K562 (cell line): Measurements from ENCODE around the gene TMPRSS11B. TPM values are rescaled to one million over a fixed set of nuclear protein-coding genes. Genes with fewer than 3 reads are reported as not detected.
A peak's percentile ranks its signal among the peaks of the same experiment; 100 is the strongest.

Experiments used
- ATAC-seq: fragments of 200-7000 bp; cut with Tn5 transposase; 3 replicates; pipeline ENCODE4 v1.9.1; 2020; ENCODE audit warnings: moderate library complexity
- BruUV-seq: library from RNA; stranded (reverse); fragments of 400-500 nt; replicated peaks from 2 replicates; lab custom pipeline; 2021; lab: Mats Ljungman, UMichigan
- CTCF ChIA-PET: fragments of 300-600 bp; formaldehyde crosslinking; extraction: SDS; loops from one replicate; lab custom pipeline; 2021; ENCODE audit warnings: low intra/inter-chr PET ratio; lab: Yijun Ruan, JAX
- POLR2A ChIA-PET: fragments of 300-600, 350-650 bp; sonication (Branson Sonifier 250); formaldehyde crosslinking; extraction: SDS; loops from one replicate; lab custom pipeline; 2021; ENCODE audit warnings: antibody characterized with exemption, inconsistent platforms; lab: Yijun Ruan, JAX
- DNase-seq, 4 experiments: peaks; one replicate each; pipeline versions ENCODE4 v3.0.0 to v3.0.0-alpha.2; 2011 to 2018; ENCODE audit warnings: low spot score in 3 of 4, mixed read lengths in 3 of 4; ENCODE audit errors: extremely low read depth in 1 of 4
- FAIRE-seq: peaks from 2 replicates; lab custom pipeline; 2011; peaks lifted over from hg19 to GRCh38; lab: Jason Lieb, UNC
- H2AFZ ChIP-seq: 2 replicates; pipeline ENCODE4 v1.6.0; 2011; ENCODE audit warnings: low read depth, low read length, control low read depth, inconsistent platforms
- H3K27ac ChIP-seq: fragments of 200-600 bp; 3 replicates; pipeline ENCODE4 v1.8.0; 2011; ENCODE audit warnings: low read depth, mild to moderate bottlenecking, control low read depth, inconsistent platforms, low read length, moderate library complexity, mixed read lengths; ENCODE audit errors: extremely low read depth
- H3K27me3 ChIP-seq, 2 experiments: fragments of 300-600 bp in 1 of 2; 2 replicates in 1 of 2; 3 replicates in 1 of 2; pipeline versions ENCODE4 v1.6.0 to v1.8.0; 2011; ENCODE audit warnings: inconsistent platforms in 2 of 2, low read length in 2 of 2, mild to moderate bottlenecking in 1 of 2, mixed read lengths in 1 of 2, moderate library complexity in 1 of 2; ENCODE audit not compliant: control insufficient read depth in 2 of 2, insufficient read depth in 2 of 2
- H3K36me3 ChIP-seq: fragments of 300-600 bp; 3 replicates; pipeline ENCODE4 v1.8.0; 2011; ENCODE audit warnings: mild to moderate bottlenecking, low read length, inconsistent platforms; ENCODE audit not compliant: control insufficient read depth, insufficient read depth
- H3K4me1 ChIP-seq, 2 experiments: fragments of 200-600 bp in 1 of 2; replicated peaks in 1 of 2; 2 replicates in 1 of 2; 3 replicates in 1 of 2; pipeline versions ENCODE4 v1.5.1 to v1.8.0; 2011; ENCODE audit warnings: inconsistent platforms in 2 of 2, low read length in 2 of 2, mild to moderate bottlenecking in 1 of 2, mixed read lengths in 1 of 2, moderate library complexity in 1 of 2; ENCODE audit not compliant: control insufficient read depth in 2 of 2, insufficient read depth in 2 of 2
- H3K4me2 ChIP-seq: 2 replicates; pipeline ENCODE4 v1.6.1; 2011; ENCODE audit warnings: low read length, control low read depth, inconsistent platforms, mixed read lengths; ENCODE audit not compliant: insufficient read depth
- H3K4me3 ChIP-seq: fragments of 200-600 bp; sonication (generic), shearing (Covaris generic); 2 replicates; pipeline ENCODE4 v1.5.1; 2016; ENCODE audit warnings: control low read depth, inconsistent platforms
- H3K79me2 ChIP-seq: fragments of 200-600 bp; 3 replicates; pipeline ENCODE4 v1.8.0; 2011; ENCODE audit warnings: low read length, inconsistent platforms; ENCODE audit not compliant: control insufficient read depth, insufficient read depth
- H3K9ac ChIP-seq, 2 experiments: 2 replicates each; pipeline versions ENCODE4 v1.6.0 to v1.6.1; 2011; ENCODE audit warnings: low read depth in 2 of 2, low read length in 2 of 2, control low read depth in 1 of 2, inconsistent platforms in 1 of 2, mild to moderate bottlenecking in 1 of 2, mixed read lengths in 1 of 2; ENCODE audit not compliant: insufficient read depth in 1 of 2
- H3K9me1 ChIP-seq: one replicate; pipeline ENCODE4 v1.6.0; 2011; ENCODE audit warnings: inconsistent platforms, mild to moderate bottlenecking, low read length, moderate library complexity; ENCODE audit not compliant: control insufficient read depth, insufficient read depth
- H3K9me3 ChIP-seq: replicated peaks from 2 replicates; pipeline ENCODE4 v1.5.1; 2011; ENCODE audit warnings: low read depth, low read length, inconsistent platforms; ENCODE audit not compliant: control insufficient read depth, insufficient read depth
- H4K20me1 ChIP-seq: replicated peaks from 2 replicates; pipeline ENCODE4 v1.6.1; 2011; ENCODE audit warnings: low read length, inconsistent platforms, mixed read lengths; ENCODE audit not compliant: control insufficient read depth, insufficient read depth
- ZNF778 ChIP-seq: fragments of 450-650 bp; formaldehyde crosslinking; IDR thresholded peaks from 2 replicates; pipeline ENCODE4 v1.4.0; 2020; ENCODE audit warnings: mild to moderate bottlenecking, moderate library complexity
- WGBS: fragments of 100-300 bp; shearing (Covaris generic); methylation state at CpG from one replicate; pipeline ENCODE4 v1.1.6; 2016; ENCODE audit warnings: low coverage, mixed read lengths; ENCODE audit not compliant: insufficient coverage; ENCODE audit errors: missing lambda C conversion rate; 5-methylcytosine and 5-hydroxymethylcytosine counted together
- in situ Hi-C: fragments of 300-500 bp; cut with MboI; formaldehyde crosslinking; loops from 4 replicates; pipeline ENCODE4 v1.15.0; 2018; ENCODE audit warnings: inconsistent platforms, mixed read lengths
- intact Hi-C: fragments of 100-400 bp; cut with micrococcal nuclease; formaldehyde crosslinking; loops from 2 replicates; pipeline ENCODE4 v1.14.2; 2022
- polyA plus RNA-seq, 8 experiments: library from polyadenylated mRNA; depleted of rRNA in 4 of 8; stranded (reverse) in 5 of 8; unstranded in 3 of 8; fragments of >200 nt; fragmentation: Nextera tagmentation in 2 of 8; fragmentation: Illumina TruSeq in 1 of 8; extraction: Ambion mirVana in 2 of 8; extraction: Trizol in 1 of 8; gene quantifications; 2 replicates each; pipeline versions ENCODE4 v1.2.1 to v1.2.3, GENCODE V29; 2011 to 2014; ENCODE audit warnings: inconsistent platforms in 1 of 8, missing spikeins in 1 of 8
- total RNA-seq, 7 experiments: library from RNA; depleted of rRNA in 6 of 7; stranded (reverse); fragments of >200 nt in 6 of 7; fragmentation: Illumina TruSeq in 2 of 7; extraction: Trizol in 2 of 7; gene quantifications; 2 replicates each; pipeline versions ENCODE4 v1.2.1 to v1.2.3, GENCODE V29; 2011 to 2021; ENCODE audit warnings: low replicate concordance in 1 of 7
- TF ChIP-seq, protein P1 (sequence below): sonication (generic); formaldehyde crosslinking; IDR thresholded peaks from 2 replicates; pipeline ENCODE4 v1.8.1; 2023; ENCODE audit warnings: mild to moderate bottlenecking, missing genetic modification reagents
- TF ChIP-seq, protein P2 (sequence below): sonication (generic); formaldehyde crosslinking; IDR thresholded peaks from 2 replicates; pipeline ENCODE4 v1.8.1; 2023; ENCODE audit warnings: mild to moderate bottlenecking, missing genetic modification reagents

Gene TMPRSS11B
- total and polyA plus RNA-seq, 9 of the 15 experiments (the other 6 are each of a cell fraction or from before 2014, with no cell fraction given): 0.03 to 0.07 TPM; not detected in 7

DNA sequence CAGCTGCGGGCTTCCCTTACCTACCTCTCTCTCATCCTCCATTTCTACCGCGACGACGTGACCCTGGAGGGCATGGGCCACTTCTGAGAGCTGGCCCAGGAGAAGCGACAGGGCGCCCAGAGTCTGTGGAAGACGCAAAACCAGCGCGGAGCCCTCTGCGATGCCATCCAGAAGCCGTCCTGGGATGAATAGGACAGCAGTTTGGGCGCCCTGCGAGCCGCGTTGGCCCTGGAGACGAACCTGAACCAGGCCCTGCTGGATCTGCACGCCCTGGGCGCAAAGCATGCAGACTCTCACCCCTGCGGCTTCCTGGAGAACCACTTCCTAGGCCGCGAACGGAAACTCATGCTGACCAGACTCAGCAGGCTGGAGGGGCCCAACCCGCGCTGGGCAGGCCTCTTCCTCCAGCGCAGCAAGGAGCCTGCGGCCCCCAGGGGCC, 63.1 kb downstream of the TMPRSS11B start:
- ChIA-PET POLR2A (no interaction called here), CTCF (no interaction called here)
- Histone ChIP-seq H3K27ac (no peak overlapping the region), H2AFZ (no peak overlapping the region; the same call in 1 of the 2 replicates), H3K27me3 (peaks cover 0 to 7% of the 10 kb centered on the region in 2 experiments; a peak in 3 of 5 replicates), H3K9me3 (no peaks in the 10 kb centered on the region), H3K4me1 (peaks cover 0 to 5% of the 10 kb centered on the region in 2 experiments; a peak in 1 of 5 replicates), H3K9me1 (no peaks in the 10 kb centered on the region), H3K4me2 (no peak overlapping the region), H3K36me3 (no peaks in the 10 kb centered on the region), H3K4me3 (no peak overlapping the region), H3K9ac (no peak overlapping the region), H3K79me2 (no peaks in the 10 kb centered on the region), H4K20me1 (no peaks in the 10 kb centered on the region)
- BruUV-seq: no TSS peak
- 28% methylated on average over 20 of the region's 27 CpGs for WGBS
- in situ Hi-C loops (no loop called here), intact Hi-C loops (loop anchor here (10.0 kb wide), 1 partner anchor 192 kb away; no protein-coding TSS in a partner anchor)
- ATAC-seq: peak; percentile 47
- TF ChIP-seq, protein P1, sequence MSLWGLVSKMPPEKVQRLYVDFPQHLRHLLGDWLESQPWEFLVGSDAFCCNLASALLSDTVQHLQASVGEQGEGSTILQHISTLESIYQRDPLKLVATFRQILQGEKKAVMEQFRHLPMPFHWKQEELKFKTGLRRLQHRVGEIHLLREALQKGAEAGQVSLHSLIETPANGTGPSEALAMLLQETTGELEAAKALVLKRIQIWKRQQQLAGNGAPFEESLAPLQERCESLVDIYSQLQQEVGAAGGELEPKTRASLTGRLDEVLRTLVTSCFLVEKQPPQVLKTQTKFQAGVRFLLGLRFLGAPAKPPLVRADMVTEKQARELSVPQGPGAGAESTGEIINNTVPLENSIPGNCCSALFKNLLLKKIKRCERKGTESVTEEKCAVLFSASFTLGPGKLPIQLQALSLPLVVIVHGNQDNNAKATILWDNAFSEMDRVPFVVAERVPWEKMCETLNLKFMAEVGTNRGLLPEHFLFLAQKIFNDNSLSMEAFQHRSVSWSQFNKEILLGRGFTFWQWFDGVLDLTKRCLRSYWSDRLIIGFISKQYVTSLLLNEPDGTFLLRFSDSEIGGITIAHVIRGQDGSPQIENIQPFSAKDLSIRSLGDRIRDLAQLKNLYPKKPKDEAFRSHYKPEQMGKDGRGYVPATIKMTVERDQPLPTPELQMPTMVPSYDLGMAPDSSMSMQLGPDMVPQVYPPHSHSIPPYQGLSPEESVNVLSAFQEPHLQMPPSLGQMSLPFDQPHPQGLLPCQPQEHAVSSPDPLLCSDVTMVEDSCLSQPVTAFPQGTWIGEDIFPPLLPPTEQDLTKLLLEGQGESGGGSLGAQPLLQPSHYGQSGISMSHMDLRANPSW (CRISPR knock-in tag): no peak
- TF ChIP-seq, protein P2, sequence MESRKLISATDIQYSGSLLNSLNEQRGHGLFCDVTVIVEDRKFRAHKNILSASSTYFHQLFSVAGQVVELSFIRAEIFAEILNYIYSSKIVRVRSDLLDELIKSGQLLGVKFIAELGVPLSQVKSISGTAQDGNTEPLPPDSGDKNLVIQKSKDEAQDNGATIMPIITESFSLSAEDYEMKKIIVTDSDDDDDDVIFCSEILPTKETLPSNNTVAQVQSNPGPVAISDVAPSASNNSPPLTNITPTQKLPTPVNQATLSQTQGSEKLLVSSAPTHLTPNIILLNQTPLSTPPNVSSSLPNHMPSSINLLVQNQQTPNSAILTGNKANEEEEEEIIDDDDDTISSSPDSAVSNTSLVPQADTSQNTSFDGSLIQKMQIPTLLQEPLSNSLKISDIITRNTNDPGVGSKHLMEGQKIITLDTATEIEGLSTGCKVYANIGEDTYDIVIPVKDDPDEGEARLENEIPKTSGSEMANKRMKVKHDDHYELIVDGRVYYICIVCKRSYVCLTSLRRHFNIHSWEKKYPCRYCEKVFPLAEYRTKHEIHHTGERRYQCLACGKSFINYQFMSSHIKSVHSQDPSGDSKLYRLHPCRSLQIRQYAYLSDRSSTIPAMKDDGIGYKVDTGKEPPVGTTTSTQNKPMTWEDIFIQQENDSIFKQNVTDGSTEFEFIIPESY: peak; percentile 50; the same call in 1 of the 2 replicates
- TF ChIP-seq ZNF778 (CRISPR knock-in tag): no peak
- FAIRE-seq: no peak
- no peak for DNase-seq
